Stimulated activated CD4-positive, alpha-beta T cell treated with anti-CD3 and anti-CD28 coated beads, Interleukin-4, amount 100 ng/mL, for 1 hour (primary cell): ENCODE data around the gene TCF7L1.
"Not testable (repeated sequence)": the region's sequence is repeated elsewhere in the genome, so short reads cannot be mapped to it uniquely, and the experiment has no call there.

Source experiments
- DNase-seq: peaks from one replicate; pipeline ENCODE4 v3.0.0-alpha.2; 2020

TCF7L1 gene

DNA sequence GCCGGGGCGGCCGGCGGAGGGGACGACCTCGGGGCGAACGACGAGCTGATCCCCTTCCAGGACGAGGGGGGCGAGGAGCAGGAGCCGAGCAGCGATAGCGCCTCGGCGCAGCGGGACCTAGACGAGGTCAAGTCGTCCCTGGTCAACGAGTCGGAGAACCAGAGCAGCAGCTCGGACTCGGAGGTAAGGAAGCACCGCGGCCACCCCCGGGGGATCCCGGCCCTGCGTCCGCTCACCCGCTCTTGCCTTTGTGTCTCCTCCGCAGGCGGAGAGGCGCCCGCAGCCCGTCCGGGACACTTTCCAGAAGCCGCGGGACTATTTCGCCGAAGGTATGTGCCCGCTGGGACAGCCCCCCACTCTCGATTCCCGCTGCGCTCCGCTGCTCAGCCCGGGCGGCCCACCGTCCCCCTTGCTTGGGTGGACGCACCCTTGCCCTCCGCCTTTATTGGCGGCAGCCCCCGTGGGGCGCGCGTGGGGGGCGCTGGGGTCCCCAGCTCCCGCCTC is 611 bp downstream of the TCF7L1 start:
- peak; percentile 10 for DNase-seq

DNA sequence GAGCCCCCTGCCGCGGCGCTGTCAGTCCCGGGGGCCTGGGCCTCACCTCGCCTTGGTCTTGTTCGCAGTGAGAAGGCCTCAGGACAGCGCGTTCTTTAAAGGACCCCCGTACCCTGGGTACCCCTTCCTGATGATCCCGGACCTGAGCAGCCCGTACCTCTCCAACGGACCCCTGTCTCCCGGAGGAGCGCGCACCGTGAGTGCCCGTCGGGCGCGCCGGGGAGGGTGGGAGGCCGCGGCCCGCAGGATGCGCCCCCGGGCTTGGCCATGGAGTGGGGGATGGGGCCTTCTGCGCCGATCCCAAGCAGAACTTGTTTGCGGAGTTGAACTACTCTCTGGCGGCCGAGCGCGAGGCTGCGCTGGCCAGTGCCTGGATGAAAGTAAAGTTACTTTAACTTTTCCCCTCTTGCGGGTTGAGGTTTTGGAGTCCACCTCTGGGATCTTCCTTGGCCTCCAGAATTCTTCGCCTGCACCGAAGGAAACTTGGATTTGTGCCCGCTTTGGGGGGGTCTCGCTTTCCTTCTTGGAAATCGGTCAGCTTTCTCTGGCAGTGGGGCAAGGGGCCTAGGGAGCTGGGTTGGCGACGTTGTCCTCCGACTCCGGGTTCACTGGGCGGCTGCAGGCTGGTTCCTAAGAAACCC is 1.2 kb downstream of the TCF7L1 start:
- no peak for DNase-seq

DNA sequence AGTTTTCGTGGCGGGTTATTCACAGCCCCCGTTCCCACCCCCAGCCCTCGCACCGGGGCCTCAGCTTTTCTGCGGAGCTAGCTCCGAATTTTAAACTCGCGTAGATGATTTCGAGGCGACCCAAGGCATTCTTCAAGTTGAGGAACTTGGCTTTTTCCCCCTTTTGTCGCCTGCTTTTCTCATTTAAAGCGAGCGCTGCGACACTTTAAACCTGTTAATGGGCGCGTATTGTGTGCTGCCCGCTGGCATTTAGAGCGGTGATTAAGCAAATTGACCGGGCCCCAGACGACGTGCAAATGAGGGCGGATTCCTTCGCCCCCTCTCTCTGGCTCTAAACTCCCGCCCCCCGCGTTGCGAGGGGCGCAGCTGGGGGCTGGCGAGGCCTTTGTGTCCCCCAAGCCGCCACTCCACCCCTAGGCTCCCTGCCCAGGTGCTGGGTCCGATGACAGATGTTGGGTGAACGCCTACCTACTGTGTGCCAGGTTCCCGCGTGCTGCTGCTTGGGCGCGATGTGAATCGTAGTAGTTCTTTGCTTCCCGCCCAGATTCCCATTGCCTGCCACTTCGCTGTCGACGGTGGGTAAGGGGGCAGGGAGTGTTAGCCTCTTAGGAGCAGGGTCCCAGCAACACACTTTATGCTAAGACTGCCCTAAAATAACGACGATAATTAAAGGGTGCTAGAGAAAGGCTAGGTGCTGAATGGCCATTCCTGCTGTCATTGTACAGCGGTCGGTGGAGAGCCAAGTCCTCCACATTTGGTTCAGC is 1.9 kb downstream of the TCF7L1 start:
- DNase-seq, result no peak

DNA sequence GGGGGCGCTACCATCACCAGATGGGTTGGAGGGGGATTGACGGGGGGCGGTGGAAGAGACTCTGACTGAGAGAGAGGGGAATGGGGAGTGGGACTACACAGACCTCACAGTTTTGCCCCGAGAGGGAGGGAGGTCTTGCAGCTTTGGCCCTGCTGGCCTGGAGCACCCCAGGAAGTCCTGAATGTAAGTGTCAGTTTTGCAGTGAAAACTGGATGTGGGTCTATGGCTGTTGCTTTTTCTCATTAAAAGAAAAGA is 2.4 kb downstream of the TCF7L1 start:
- DNase-seq, result no peak

DNA sequence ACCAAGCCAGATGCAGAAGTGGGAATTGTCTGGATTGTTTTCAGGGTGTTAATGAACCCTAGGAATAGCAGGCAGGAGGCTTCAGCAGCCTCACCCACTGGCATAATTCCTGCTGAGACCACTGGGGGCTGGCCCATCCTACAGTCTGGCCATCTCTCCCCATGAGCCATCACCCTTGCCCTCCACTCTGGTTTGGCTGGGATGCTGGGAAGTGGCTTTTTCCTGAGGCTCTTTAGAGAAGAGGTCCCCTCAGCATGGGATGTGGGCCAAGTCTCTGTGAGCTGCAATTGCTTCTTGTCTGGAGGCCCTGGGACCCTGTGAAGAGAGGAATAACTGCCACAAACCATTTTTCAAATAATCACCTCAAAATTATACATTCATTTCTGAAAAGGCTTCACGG is 4.0 kb downstream of the TCF7L1 start:
- no peak for DNase-seq

DNA sequence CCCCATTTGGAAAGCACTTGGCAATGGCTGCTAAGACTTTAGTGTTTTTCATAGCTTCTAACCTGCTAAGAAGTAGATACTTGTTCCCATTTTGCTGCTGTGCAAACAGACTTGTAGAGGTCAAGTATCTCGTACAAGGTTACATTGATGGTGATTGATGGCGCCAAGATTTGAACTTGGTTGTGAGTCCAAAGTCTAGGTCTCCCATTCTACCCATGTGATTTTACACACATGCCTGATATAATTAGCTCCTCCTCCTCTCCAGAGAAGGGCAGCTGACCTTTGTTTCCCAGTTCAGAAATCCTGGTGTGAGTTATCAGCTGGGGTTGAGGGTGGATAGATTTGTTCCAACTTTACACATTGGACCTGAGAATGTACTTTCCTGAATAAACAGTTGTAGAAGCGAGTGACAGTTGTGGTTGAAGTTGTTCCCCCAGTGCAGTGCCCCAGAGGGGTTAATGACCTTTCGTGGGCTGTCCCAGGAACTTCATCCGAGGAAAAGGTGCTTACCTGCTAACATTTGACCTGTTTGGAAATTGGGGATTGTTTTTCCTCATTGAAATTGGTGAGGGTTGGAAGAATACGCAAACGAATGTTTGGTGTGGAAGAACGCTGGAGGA is 10.4 kb downstream of the TCF7L1 start:
- no peak for DNase-seq

DNA sequence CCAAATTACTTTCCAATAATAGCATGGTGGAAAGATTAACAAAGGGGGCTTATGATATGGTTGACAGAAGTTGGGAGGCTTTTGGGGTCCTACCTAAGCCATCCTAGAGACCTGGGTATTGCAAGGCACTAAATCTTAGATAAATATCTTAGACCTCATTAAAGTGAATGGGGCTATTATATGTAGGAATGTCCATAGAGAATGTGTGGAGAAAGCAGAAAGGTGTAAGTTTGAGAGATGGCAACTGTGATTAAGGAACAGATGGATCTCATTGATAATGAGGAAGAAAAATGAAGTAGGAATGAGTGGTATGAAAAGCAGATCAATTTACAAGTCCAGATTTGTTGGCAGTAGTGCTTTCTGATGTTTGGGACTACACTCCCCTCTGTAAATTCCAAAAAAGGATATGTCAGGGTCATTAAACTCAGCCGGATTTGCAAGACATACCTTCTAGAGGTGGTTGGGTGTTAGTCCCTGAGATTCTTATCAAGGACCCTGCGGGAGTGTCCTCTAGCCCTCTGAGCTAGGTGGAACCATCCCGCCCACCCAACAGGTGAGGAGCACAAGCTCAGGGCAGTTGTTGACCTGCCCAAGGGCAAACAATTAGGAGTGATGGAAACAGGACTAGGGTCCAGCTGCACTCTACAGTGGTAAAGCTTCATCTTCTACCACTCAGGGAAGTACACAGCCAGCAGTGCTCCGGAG is 12.1 kb downstream of the TCF7L1 start:
- DNase-seq, result no peak

DNA sequence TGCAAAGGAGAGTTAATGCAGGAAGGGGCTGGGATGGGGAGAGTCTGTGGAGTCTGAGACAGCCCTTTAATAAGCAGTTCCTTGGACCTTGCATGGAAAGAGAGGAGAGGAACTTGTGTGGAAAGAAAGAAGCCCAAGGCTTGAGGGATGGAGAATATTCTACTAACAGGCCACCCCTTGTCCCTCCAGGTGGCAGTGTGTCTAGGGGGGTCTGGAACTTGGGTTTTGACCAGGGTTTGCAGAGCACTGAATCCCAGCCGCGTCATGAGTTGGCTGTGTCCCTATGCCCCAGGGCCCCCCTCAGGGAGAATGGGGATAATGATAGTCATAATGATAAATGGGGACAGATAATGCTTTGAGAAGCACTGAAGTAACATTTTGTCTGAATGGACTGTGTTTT is 15.0 kb downstream of the TCF7L1 start:
- no peak for DNase-seq

DNA sequence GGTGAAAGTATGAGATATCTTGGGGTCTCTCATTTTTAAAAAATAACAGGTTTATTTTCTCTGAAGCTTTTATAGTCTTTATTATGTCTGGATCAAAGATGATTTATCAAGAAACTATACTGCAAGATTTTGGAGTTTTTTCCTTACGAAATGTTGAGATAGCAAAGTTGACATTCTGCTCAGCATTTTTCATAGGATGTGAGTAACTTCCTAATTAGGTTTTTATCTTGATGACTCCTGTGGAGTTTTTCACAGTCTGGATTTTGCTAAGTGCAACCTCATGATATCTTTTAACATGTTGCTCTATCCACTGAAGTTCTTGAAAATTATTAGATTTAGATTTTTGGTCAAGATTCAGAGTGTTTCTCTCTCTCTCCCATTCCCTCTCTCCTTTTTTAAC is 17.8 kb downstream of the TCF7L1 start:
- DNase-seq, result no peak

DNA sequence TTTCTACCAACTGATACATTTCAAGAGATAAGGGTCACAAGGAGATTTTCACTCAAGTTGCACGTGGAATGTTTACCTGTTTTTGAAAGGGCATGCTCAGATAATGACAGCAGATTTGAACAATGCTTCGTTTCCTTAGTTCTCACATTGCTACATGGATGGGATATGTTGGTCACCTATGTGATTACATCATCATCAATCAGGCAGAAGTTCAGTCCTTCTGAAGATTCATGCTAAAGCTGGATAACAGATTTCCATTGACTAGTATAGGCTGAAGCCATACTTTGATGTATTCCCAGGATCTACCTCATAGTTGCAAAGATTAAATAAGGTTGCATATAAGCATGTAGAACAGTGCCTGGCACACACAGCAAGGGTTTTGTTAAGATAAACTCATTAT is 19.7 kb downstream of the TCF7L1 start:
- DNase-seq, result no peak

DNA sequence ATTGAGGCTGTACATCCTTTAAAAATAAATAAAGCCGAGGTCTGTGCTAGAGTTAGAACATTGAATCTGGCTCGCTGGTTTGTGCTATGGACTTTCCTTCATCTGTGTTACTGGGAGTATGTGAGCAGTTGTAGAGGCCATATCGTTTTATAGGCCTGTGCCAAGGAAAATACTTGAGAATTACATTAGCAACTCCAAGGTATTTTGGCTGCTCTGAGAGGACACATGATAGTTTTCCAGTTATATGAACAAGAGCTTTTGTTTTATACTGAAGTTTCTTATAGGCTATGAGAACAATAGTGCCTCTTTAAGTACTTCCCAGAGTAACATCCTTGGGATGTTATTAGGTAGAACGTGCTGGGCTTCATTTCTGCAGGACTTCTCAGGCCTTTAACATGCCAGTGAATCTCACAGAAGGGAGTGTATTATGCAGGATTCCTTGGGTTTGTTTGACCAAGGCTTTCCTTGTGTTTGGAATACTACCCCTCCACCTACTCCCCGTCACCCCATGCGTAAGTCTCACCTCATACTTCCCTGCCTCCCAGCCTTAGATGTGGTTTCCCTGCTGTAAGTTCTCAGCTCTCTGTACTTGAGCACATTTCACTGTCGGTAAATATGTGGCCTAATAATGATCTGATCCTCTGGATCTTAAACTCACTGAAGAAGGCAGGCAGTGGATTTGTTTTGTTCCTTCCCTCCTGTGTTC is 21.0 kb downstream of the TCF7L1 start:
- DNase-seq, result no peak

DNA sequence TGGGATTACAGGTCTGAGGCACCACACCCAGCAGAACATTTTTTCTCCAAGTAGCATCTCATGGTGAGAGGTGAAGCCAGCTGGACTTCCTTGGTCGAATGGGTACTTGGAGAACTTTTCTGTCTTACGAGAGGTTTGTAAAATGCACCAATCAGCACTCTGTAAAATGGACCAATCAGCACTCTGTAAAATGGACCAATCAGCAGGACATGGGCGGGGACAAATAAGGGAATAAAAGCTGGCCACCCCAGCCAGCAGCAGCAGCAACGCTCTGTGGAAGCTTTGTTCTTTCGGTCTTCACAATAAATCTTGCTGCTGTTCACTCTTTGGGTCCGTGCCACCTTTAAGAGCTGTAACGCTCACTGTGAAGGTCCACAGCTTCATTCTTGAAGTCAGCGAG is 21.9 kb downstream of the TCF7L1 start:
- not testable (repeated sequence) for DNase-seq

DNA sequence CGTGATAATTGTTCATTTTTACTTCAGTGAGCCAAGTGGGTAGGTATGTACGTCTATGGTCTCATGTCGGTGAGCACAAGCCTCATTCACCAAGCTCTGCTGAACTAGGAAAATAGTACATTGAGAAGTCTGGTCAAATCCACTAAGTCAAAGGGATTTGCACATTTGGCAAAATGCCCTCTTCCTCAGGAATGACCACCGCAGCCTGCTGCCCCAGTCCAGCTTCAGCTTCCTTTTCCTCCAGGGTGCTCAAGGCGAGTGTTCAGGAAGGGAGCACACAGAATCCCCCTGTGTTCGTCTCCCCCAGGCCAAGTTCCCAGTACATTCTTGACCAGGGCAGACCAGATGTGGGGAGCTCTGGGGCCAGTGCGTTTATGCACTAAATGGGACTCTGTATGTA is 23.0 kb downstream of the TCF7L1 start:
- DNase-seq, result no peak

DNA sequence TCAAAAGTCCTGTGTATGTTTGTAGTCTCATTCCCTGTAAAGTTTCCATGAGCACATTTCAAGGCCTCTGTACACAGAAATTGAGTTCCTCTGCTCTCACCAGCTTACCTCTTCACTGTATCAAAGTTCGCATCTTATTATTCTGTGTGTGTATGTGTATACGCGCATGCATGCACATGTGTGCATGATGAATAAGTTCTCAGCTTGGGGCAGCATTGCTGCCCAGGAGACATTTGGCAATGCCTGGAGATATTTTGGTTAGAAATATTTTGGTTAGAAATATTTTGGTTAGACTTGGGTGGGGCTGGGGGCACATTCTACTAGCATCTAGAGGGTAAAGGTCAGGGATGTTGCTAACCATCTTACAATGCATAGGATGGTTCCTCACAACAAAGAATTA is 23.4 kb downstream of the TCF7L1 start:
- DNase-seq, result no peak

DNA sequence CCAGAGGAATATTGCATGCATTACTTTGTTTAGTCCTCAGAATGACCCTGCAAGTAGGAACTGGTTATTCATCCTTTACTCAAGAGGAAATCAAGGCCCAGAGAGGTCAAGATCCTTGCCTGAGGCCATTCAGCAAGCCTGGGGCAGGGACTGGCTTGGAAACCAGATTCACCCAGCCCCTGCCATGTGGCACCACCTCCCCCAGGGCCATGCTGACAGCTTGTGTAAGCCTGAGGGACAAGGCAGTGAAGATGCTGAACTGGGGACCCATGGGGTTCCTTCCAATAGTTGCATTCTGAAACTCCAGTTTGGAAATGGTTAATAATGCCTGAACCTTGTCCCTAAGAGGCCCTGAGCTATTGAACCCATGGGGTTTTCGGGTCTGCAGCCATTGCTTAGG is 24.2 kb downstream of the TCF7L1 start:
- no peak for DNase-seq

DNA sequence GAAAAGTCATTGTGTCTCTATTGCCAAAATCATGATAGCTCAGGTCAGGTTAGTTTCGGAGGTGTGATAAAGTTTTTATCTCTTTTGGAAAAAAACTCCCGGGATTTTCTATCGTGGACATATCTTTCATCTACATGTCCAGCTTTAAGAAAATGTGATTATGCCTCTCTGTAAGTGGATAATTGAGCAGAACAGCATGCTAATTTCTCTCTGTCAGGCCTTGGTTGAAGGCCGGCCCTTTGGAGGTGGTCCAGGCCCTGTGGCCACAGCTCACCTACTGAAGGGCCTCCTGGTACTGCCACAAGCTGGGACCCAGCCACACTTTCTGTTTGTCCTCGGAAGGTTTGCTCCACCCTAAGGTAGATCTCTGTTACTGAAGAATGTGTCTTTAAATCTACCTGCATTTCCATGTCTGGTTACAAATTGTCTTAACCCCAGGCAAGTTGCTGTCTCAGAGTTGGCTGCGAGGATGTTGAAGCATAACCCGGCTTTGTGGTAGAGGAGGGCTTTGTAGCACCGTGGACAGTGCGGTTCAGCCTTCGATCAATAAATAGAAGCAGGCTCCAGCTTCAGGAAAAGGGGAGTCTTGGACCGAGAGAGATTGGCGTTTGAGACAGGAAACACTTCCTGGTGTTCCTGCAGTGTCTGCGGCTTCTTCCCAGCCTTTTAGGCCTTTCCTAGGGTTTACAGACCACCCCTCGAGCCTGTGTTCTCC is 25.5 kb downstream of the TCF7L1 start:
- no peak for DNase-seq

DNA sequence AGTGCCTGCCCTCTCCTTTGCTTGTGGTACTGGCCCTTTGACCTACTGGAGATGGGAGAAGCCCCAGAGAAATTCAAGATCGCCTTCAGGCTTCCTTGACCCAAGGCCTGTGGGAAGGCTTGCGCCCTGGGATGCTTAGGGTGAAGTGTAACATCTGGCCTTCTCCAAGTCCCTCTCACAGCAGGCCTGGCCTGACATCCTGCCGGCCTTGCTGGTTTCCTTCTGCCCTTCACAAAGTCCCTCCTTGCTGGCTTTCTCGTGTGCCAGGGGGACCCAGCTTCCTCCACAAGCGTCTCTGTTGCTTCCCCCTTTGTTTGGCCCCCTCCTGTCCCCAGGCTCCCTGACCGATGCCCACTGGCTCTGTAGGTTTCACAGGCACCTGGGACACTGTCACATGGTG is 26.4 kb downstream of the TCF7L1 start:
- DNase-seq, result no peak

DNA sequence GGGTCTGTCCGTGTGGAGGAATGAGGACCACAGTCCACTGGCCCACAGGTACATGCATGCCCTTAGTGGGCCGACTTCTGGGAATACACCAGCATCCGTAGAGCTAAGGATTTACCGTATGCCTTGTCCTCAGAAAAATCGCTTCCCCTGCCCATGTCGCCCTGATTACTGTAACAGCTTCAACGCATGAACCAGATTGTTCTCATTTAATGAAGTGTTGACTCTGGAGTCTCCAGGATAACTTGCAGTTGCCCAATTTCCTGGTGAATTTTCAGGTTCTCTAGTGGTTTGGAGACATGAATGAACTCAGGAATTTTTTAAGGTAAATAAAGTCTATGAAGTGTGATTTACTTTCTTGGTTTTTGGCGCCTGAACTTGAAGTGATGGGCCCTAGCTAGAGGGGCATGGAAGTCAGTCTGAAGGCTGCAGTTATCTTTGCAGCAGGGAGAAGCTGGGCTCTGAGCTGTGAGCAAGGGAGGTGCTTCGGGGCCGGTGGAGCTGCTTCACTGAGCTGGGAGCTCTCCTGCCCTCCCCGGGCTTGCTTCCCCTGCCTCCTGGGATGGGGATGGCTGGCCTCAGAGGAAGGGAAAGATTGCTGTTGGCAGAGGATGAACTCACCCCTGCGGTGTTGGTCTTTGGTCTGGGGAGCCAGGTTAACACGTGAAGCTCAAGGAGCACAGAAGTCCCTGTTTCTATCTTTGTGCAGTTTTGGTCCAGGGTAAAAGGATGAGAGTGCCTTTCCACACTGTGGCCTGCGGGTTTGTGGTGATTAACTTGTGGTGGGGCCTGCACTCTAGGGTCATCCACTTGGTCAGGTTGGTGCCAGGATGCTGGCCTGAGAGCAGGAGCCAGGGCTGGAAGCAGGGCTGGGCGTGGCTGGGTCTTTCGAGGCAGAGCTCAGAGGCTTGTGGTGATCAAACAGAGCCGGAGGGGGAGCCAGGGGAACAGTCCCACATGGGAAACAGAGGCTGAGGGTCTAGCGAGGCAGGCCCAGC is 28.1 kb downstream of the TCF7L1 start:
- no peak for DNase-seq

DNA sequence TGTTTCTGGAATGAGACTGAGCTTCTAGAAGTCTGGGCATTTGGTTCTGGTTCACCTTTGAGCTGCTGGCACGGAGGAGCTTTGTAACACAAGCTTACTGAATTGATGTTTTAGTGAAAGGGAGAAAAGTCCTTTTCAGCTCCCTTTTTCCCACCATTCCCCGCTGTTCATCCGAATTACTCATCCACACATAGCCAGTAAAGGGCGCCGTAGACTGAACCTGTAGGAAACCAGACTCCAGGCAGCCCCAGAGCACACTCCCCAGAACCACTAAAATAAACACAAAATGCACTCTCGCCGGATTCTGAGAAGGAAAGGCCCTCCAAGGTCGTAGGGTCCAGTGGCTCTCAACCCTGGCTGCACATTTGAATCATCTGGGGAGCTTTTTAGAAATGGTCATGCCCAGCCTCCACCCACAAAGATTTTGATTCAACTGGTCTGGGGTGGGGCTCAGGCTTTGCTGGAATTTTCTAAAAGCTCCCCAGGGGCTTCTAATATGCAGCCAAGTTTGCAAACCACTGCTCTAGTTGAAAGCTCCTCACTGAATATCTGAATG is 29.6 kb downstream of the TCF7L1 start:
- DNase-seq, result no peak

DNA sequence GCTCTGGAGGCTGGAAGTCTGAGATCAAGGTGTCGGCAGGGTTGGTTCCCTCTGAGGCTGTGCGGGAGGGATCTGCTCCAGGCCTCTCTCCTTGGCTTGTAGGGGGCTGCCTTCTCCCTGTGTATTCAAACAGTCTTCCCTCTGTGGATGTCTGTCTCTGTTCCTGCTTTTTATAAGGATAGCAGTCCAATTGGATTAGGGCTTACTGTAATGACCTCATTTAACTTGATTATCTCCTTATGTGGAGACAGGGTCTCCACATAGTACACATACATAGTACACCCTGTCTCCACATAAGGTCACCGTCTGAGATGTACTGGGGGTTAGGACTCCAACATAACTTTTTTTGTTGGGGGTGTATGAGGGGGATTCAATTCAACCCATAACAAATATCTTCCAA is 30.5 kb downstream of the TCF7L1 start:
- no peak for DNase-seq

DNA sequence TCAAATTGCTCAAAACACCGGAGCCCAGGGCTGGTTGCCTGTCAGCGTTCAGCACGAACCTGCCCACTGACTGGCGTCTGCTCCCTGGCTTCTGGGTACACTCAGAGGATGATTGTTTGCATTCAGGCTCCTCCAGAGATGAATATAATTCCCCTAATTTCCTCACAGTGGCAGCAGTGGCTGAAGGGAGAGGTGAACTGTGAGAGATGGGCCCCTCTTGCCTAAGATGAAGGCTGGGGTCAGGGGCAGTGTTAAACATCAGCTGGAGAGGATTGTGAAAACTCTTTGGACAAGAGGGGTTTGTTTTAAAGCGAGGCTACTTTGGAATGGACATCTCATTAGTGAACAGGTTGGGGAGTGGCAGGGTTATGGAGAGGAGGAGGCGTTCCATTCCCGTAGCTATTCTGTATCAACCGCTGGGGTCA is 31.0 kb downstream of the TCF7L1 start:
- DNase-seq, result no peak
